22Rv1 (cell line): ENCODE results near the gene PSMD10.

Source experiments
- H3K27ac ChIP-seq: fragments of 450-650 bp; 2 replicates; pipeline ENCODE4 v1.5.1; 2017
- CTCF ChIP-seq: fragments of 450-650 bp; IDR thresholded peaks from 2 replicates; pipeline ENCODE4 v1.5.1; 2017; ENCODE audit warnings: mild to moderate bottlenecking
- ZFX ChIP-seq: fragments of 450-650 bp; IDR thresholded peaks from 2 replicates; pipeline ENCODE4 v1.6.1; 2017; ENCODE audit warnings: antibody characterized with exemption, borderline replicate concordance

PSMD10 gene

GRCh38 chrX:108053218-108053617, 38.1 kb downstream of the PSMD10 start:
- TF ChIP-seq CTCF (no peak), ZFX (no peak)
- no peak overlapping the region for H3K27ac ChIP-seq

- H3K27ac ChIP-seq: no peak overlapping the region
- TF ChIP-seq ZFX (no peak), CTCF (no peak)
Measured at GRCh38 chrX:108049649-108050048, 41.7 kb downstream of the PSMD10 start.

- no peak within 1 kb of the TSS for H3K27ac ChIP-seq
- TF ChIP-seq CTCF (no peak), ZFX (no peak)
Measured at GRCh38 chrX:108044554-108045256, 46.6 kb downstream of the PSMD10 start, which contains the start of gene VSIG1. VSIG1 (plus strand) TSS chrX:108045065; CDS start chrX:108045131, 66 bp downstream.

GRCh38 chrX:108036298-108036973, 54.9 kb downstream of the PSMD10 start:
- TF ChIP-seq CTCF (no peak), ZFX (no peak)
- H3K27ac ChIP-seq: peak overlapping the region; percentile 31; the same call in 1 of the 2 replicates

GRCh38 chrX:108034725-108035124, 56.6 kb downstream of the PSMD10 start:
- TF ChIP-seq CTCF (no peak), ZFX (no peak)
- no peak overlapping the region for H3K27ac ChIP-seq
